HG02840 (cell line): ENCODE data around the gene TSGA10IP.
"Not testable (repeated sequence)": the region's sequence is repeated elsewhere in the genome, so short reads cannot be mapped to it uniquely, and the experiment has no call there.

Source experiments
- ATAC-seq: cut with Tn5 transposase; IDR thresholded peaks from one replicate; pipeline ENCODE4 v1.9.1; 2021; ENCODE audit warnings: mild to moderate bottlenecking, moderate library complexity, moderate number of reproducible peaks; ENCODE audit not compliant: unreplicated experiment, low FRiP score

TSGA10IP gene

GRCh38 chr11:65945941-65946558, 770 bp downstream of the TSGA10IP start:
- no peak for ATAC-seq

DNA sequence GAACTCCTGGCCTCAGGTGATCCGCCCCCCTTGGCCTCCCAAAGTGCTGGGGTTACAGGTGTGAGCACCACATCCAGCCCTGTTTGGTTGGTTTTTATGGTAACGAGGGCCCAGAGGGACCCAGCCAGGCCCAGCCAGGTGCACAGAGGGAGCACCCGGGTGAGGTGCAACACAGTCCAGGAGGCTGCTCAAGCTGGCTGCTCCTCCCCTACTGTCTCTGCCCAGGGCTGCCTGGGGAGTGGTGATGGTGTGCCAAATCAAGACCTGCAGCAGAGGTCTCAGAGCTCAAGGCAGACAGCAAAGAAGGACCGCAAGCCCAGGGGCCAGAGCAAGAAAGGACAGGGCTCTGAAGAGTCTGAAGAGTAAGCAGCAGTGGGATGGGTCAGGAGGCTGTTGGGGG, 1.4 kb downstream of the TSGA10IP start:
- no peak for ATAC-seq

DNA sequence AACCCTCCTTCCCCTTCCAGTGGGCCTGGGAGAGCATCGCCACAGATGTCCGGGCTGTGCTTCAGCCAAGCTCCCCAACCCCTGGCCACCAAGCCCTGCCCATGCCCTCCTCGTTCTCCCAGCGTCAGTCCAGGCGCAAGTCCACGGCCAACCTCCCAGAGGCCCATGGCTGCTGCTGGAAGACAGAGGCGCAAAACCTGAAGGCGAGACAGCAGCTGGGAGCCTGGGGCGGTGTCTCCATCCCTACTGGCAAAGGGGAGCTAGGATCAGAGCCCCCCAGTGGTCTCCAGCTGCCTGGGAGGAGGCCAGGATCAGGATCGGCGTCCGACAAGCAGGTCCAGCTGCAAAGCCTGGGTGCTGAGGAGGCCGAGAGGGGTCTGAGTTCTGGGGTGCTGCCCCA, 1.9 kb downstream of the TSGA10IP start:
- ATAC-seq = no peak

GRCh38 chr11:65947603-65948125, 2.4 kb downstream of the TSGA10IP start:
- ATAC-seq = no peak

- ATAC-seq = not testable (repeated sequence)
These were observed 5.4 kb downstream of the TSGA10IP start for GRCh38 chr11:65950711-65951110.

GRCh38 chr11:65951641-65952040, 6.4 kb downstream of the TSGA10IP start:
- ATAC-seq = not testable (repeated sequence)

GRCh38 chr11:65952052-65952521, 6.8 kb downstream of the TSGA10IP start:
- no peak for ATAC-seq

DNA sequence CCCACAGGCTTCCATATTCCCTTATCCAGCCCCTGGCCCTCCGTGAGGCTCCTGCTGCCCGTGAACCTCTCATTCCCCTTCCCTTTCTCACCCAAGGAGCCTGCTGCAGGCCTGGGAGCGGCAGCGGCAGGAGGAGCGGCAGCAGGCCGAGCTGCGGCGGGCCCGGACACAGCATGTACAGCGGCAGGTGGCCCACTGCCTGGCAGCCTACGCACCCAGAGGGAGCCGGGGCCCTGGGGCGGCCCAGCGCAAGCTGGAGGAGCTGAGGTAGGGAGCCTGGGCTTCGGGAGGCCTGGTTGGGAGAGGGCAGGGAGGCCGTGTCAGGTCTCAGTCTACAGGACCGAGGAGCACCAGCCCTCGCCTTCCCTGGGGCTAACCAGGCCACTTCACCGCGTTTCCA, 8.2 kb downstream of the TSGA10IP start:
- no peak for ATAC-seq

DNA sequence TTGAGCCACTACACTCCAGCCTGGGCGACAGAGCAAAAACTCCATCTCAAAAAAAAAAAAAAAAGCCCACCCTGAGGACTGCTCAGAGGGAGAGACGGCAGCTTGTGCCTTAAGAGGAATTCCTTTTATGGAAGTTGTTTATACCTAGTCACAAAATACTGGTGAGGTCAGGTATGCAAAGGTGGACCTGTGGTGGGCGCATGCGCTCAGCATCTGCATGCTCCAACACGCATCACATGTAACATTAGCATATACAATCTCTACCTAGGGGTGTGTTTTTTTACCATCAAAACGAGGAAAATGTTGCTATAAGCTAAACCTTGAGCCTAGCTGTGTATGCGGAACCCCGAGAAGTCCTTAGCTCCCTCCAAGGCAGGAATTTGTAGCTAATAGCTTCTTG, 9.5 kb downstream of the TSGA10IP start:
- no peak for ATAC-seq

- ATAC-seq = no peak
These were observed 13.0 kb downstream of the TSGA10IP start for GRCh38 chr11:65958291-65958690.

DNA sequence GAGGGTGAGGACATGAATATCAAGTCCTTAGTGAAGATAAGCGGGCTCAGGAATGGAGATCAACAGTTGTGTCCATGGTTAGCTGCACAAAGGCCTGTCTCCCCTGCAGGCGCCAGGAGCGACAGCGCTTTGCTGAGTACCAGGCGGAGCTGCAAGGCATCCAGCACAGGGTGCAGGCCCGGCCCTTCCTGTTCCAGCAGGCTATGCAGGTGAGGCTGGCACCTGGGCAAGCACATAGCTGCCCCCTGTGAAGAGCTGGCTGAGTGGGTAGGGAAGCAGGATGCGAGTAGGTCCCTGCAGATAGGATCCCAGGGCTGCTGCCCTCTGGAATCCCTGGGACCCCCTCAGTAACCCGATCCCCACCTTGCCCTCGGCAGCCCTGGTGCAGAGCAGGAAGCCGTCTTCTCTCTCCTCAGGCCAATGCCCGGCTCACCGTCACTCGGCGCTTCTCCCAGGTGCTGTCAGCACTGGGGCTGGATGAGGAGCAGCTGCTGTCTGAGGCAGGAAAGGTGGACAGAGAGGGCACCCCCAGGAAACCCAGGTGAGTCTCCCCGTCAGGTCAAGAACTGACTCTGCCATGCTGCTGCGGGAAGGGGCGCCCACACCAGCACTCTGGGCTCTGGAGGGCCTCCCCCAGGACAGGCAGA, 13.6 kb downstream of the TSGA10IP start:
- ATAC-seq = no peak

- no peak for ATAC-seq
These were observed 15.6 kb downstream of the TSGA10IP start for GRCh38 chr11:65960824-65961266.

DNA sequence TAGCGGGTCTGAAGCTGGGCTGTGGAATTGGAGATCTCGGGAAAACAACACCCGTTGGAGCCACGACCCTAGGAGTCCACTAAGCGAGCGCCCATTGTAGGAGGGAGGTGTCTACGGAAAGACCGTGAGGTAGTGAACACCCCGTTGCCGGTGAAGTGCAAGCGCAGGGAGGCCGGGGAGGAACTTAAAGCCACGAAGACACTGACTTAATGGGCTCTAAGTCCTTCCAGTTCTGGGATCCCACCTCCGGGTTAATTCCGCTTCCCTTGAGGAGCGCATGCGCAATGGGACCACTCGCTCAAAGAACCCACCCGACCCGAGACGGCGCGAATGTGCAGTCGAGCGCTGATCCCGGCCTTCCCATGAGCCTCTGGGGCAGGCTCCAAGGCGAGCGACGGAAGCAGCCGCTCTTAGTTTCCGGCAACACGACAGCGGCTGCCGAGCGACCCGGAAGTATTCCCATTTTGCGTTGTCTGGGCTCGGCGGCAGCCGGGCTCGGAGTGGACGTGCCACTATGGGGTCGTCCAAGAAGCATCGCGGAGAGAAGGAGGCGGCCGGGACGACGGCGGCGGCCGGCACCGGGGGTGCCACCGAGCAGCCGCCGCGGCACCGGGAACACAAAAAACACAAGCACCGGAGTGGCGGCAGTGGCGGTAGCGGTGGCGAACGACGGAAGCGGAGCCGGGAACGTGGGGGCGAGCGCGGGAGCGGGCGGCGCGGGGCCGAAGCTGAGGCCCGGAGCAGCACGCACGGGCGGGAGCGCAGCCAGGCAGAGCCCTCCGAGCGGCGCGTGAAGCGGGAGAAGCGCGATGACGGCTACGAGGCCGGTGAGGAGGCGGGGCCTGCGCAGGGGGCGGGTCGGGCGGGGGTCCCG, 16.2 kb downstream of the TSGA10IP start, which contains the start of gene SART1:
Gene SART1, plus strand, starts transcription at position 468 of the 874 bp plus-strand sequence. Its CDS starts 47 bp downstream, at position 515.
- peak; percentile 86 for ATAC-seq

DNA sequence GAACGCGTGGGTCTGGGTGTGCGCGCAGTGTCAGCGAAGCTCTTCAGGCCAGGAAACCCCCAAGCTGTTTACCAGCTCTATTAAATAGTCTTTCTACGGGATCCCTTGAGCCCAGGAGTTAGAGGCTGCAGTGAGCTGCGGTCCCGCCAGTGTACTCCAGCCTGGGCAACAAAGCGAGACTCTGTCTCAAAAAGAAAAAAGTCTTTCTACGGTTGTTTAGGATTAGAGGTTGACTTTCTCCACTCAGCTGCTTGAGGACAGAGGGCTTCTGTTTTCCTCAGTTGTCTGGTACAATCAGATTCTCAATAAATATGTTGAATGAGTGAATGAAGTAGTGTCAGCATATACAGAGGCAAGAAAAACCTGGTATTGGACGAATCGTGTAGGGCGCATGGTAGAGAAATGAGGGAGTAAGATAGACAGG, 16.9 kb downstream of the TSGA10IP start:
- ATAC-seq = no peak

DNA sequence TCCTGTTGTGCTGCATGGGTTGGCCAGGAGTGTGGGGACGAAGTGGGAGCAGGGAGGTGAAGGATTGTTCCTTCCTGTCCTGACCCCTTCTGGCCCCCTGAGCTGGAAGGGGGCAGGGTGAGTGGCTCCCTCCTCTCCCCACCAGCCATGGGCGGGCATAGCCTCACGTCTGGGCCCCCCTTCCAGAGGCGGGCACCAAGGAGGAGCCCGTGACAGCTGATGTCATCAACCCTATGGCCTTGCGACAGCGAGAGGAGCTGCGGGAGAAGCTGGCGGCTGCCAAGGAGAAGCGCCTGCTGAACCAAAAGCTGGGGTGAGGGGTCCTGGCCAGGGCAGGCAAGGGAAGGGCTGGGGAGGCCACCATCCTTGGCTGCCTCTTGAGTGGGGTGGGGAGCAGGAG, 19.6 kb downstream of the TSGA10IP start:
- no peak for ATAC-seq

GRCh38 chr11:65965986-65966762, 20.9 kb downstream of the TSGA10IP start:
- no peak for ATAC-seq

- no peak for ATAC-seq
These were observed 22.2 kb downstream of the TSGA10IP start for GRCh38 chr11:65967329-65967934.

DNA sequence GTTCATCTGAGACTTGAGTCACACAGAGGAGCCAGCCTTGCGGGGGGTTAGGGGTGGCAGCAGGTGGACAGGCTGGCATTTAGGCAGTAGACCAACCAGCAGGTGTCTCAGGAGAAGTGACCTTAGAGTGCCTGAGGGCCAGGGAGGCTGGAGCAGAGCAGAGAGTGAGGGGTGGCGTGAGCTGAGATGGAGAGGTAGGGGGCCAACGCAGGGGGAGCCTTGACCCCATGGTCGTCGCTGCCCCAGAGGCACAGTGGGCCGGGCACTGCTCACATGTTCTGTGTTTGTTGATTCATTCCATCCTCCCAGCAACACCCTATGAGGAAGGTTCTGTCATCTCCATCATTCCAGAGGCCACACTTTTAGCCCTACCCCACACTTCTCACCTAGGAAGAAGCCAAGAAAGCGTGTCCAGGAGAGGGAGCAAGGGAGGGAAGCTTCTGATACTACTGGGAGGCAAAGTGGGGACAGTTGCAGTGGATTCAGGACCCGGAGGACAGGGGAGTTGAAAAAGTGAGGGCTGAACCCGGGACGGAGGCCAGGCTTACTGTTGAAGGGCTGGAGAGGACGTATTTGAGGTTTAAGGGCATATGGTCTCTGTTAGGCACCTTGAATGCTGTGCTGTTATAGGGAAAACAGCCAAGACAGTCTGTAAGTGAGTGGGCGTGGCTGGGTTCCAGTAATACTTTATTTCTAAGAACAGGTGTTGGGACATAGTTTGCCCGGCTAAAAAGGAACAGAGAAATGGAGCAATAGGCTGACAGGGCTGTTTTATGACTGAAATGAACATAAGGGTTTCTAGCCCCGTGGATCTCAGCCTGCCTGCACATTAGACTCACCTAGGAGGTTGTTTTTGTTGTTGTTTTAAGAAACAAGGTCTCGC, 23.6 kb downstream of the TSGA10IP start:
- no peak for ATAC-seq

- ATAC-seq = no peak
These were observed 26.8 kb downstream of the TSGA10IP start for GRCh38 chr11:65972116-65972515.
